Measurements from ENCODE around the gene TRIM47.
"Not testable (repeated sequence)": the region's sequence is repeated elsewhere in the genome, so short reads cannot be mapped to it uniquely, and the experiment has no call there.

TRIM47 gene

DNA sequence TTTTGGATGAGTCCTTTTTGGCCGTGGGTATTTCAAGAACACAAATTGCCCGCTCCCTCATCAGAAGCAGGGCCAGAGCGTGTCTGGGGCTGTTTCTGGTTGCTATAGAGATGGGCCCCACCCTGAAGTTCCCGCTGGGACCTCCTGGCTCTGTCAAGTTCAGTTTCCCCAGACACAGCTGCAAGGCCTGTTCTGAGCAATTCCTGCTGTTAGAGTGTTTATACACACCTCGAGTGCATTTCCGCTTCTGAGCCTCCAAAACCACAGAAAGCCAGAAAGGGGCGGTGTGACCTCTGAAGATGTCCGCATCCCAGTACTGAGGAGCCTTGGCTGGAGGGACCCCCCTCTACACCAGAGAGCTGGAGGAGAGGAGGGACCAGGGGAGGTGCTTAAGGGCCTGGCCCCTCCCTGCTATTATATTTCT, 13.9 kb downstream of the TRIM47 start:
- H3K4me3 ChIP-seq (ENCODE audit: control insufficient read depth, low read depth, low read length), result no peak overlapping the region
- TF ChIP-seq, protein P1, sequence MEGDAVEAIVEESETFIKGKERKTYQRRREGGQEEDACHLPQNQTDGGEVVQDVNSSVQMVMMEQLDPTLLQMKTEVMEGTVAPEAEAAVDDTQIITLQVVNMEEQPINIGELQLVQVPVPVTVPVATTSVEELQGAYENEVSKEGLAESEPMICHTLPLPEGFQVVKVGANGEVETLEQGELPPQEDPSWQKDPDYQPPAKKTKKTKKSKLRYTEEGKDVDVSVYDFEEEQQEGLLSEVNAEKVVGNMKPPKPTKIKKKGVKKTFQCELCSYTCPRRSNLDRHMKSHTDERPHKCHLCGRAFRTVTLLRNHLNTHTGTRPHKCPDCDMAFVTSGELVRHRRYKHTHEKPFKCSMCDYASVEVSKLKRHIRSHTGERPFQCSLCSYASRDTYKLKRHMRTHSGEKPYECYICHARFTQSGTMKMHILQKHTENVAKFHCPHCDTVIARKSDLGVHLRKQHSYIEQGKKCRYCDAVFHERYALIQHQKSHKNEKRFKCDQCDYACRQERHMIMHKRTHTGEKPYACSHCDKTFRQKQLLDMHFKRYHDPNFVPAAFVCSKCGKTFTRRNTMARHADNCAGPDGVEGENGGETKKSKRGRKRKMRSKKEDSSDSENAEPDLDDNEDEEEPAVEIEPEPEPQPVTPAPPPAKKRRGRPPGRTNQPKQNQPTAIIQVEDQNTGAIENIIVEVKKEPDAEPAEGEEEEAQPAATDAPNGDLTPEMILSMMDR (conservative IDR thresholded peaks at IDR 0.05; ENCODE audit: control insufficient read depth, insufficient read depth, low read depth, low read length), result no peak
- DNase-seq (ENCODE audit: low read depth), result peak; percentile 63

DNA sequence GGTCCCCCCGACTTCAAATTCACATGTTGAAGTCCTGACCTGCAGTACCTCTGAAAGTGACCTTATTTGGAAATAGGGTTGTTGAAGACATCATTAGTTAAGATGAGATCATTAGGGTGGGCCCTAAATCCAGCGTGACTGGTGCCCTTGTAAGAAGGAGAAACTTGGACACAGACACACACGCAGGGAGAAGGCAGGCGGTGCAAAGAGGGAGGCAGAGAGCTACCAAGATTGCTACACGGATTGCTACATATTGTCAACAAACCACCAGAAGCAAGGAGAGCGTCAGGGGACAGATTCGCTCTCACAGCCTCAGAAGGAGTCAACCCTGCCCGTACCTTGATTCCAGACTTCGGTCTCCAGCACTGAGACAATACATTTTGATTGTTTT, 16.5 kb downstream of the TRIM47 start:
- DNase-seq (ENCODE audit: low read depth), result peak; percentile 41
- TF ChIP-seq, protein P1 (conservative IDR thresholded peaks at IDR 0.05; ENCODE audit: control insufficient read depth, insufficient read depth, low read depth, low read length), result no peak
- H3K4me3 ChIP-seq (ENCODE audit: control insufficient read depth, low read depth, low read length), result no peak overlapping the region

DNA sequence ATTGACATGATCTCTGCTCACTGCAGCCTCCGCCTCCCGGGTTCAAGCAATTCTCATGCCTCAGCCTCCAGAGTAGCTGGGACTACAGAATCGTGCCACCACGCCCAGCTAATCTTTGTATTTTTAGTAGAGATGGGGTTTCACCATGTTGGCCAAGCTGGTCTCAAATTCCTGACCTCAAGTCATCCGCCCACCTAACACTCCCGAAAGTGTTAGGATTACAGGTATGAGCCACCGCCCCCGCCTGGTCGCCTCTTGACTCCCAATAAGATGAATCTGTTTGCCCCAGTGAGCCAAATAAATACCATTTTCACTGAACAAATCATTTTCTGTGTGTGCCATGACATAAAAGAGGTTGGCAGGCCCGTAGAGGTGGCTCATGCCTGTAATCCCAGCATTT, 19.0 kb downstream of the TRIM47 start:
- not testable (repeated sequence) for DNase-seq (ENCODE audit: low read depth); H3K4me3 ChIP-seq (ENCODE audit: control insufficient read depth, low read depth, low read length)

DNA sequence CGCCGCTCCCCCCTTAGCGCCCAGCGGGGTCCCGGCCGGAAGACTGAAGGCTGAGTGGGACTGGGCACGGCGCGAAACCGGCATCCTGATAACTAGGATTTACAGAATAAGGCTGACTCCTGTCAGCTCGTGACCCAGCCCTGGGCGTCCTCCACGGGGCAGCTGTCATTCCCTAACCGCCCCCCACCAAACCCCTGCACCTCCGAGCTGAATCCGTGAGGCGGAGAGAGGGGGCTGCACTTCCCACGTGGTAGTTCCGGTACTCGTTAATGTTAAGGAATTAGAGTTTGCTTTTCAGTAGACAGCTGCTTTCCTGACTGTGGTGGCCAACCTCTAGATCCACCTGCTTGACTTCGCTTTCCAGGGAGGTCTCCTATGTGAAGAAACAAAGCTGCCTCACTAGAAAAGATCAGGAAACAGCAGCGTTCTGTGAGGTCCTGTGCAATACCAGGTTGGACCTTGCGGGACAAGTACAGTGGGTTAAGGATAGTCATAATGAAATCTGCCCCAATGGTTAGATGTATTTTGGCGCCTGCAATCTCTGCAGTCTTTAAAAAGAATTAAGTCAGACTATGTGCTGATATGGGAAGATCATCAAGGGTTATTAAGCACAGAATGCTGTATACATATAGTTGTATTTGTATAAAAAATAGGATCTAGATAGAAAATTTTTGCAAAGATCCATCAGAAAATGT, 22.2 kb downstream of the TRIM47 start:
- DNase-seq (ENCODE audit: low read depth), result no peak

DNA sequence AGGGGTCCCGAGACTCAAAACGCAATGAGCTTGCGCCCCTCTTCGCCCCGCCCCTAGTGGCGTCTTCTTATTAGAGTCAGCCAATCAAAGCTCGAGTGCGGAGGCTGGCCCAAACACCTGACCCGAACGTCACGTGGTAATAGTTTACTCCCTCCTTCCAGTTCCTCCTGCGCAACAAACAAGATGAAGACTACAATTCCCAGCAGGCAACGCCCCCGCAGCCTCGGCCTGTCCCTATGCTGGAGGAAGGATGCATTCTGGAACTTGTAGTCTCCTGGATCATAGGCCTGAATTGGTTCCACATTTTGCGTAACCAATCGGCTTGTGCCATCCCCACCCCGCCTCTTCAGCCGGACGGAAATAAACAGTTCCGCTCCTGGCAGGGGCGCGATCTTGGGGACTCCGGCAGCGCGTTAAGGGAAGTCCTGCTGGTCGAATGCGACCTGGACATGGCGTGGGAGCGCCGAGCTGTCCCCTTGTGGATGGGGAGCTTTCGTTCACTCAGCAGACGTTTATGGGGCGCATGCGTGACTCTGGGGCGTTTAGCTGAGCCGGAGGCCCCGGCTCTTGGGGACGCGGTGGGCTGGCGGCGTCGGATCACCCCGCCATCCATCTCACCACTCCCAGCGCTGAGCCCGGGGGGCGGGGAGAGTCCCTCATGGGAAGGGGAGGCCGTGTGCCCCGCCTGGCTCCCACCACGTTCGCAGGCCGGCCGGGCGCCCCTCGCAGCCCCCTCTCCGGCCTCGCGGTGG, 22.9 kb downstream of the TRIM47 start, which contains the start of gene WBP2:
Gene WBP2, minus strand, starts transcription at position 26 of the 752 bp plus-strand sequence. CDS start 38 bp downstream, outside the sequence.
- peak; percentile 100 for DNase-seq (ENCODE audit: low read depth)
- TF ChIP-seq, protein P1 (conservative IDR thresholded peaks at IDR 0.05; ENCODE audit: control insufficient read depth, insufficient read depth, low read depth, low read length), result no peak
- H3K4me3 ChIP-seq (ENCODE audit: control insufficient read depth, low read depth, low read length), result peak within 1 kb of the TSS; percentile 92

More for the DNA sequence above, 22.2 kb downstream of the TRIM47 start:
- TF ChIP-seq, protein P1 (conservative IDR thresholded peaks at IDR 0.05; ENCODE audit: control insufficient read depth, insufficient read depth, low read depth, low read length), result no peak
- peak overlapping the region; percentile 92 for H3K4me3 ChIP-seq (ENCODE audit: control insufficient read depth, low read depth, low read length)

DNA sequence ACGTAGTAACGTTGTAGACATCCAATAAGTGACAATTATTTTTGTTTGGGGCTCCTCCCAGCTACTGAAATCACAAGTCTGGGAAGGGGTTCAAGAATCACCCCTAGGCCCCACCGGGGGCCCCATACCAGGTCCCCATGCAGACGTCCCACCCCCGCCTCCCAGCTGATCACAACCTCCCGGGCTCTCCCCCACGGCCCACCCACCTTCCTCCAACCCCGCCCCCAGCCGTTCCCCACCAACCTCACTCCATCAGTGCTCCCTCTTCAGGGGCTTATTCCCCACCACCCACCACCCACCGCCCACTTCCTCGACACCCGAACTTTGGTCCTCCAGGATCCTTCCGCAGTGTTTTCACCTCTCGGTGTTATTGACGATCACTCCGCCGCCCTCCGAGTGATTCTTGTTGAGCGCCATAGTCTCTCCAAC, 23.5 kb downstream of the TRIM47 start:
- no peak for DNase-seq (ENCODE audit: low read depth)
- TF ChIP-seq, protein P1 (conservative IDR thresholded peaks at IDR 0.05; ENCODE audit: control insufficient read depth, insufficient read depth, low read depth, low read length), result no peak
- peak overlapping the region; percentile 92 for H3K4me3 ChIP-seq (ENCODE audit: control insufficient read depth, low read depth, low read length)

DNA sequence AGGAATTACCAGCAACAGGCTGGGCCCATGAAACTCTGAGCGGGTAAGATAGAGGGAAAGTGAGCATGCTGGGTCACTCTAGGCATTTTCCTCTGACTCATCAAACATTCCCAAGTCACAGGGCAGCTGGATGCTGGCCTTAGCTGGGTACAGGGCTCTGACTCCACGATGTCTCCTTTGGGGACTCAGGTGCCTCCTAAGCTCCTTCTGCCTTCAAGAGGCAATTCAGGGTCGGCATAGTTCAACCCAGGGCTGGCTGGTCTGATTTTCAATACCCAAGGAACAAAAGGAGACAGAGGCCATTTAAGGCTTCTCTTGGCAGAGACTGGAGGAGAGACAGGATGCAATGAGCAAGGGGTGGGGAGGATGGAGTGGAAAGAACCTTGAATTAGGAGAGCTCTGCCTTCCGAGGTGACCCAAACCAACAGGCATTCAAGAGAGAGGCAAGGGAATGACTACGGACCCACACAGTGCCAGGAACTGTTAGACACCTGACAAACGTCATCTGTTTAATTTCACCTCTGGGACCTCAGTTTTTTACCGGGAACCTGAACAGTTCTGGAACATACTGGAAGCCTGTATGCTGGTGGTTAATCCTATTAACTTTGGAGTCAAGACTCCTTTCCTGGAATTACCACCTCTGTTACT, 24.2 kb downstream of the TRIM47 start:
- DNase-seq (ENCODE audit: low read depth), result peak; percentile 73
- peak overlapping the region; percentile 92 for H3K4me3 ChIP-seq (ENCODE audit: control insufficient read depth, low read depth, low read length)
- TF ChIP-seq, protein P1 (conservative IDR thresholded peaks at IDR 0.05; ENCODE audit: control insufficient read depth, insufficient read depth, low read depth, low read length), result no peak
